Esophagus squamous epithelium (tissue), 5 donors: Measurements from ENCODE around the gene ADCY5. TPM values are rescaled to one million over a fixed set of nuclear protein-coding genes. Genes with fewer than 3 reads are reported as not detected.

Source experiments
- DNase-seq: peaks from one replicate; lab custom pipeline; 2025; lab: John Stamatoyannopoulos, UW
- H3K27ac ChIP-seq, 4 donors: fragments of 200-600 bp; sonication (generic); one replicate each; pipeline ENCODE4 v1.5.1; 2016 to 2019; ENCODE audit warnings: mild to moderate bottlenecking in 1 of 4
- H3K27me3 ChIP-seq, 4 donors: fragments of 200-600 bp; sonication (generic); 1 replicate in 3 of 4; 2 replicates in 1 of 4; pipeline versions ENCODE4 v1.5.1 to v1.6.0; 2017 to 2021; ENCODE audit warnings: antibody characterized with exemption in 1 of 4
- H3K36me3 ChIP-seq, 3 donors: fragments of 200-600 bp; sonication (generic); one replicate each; pipeline ENCODE4 v1.5.1; 2016 to 2019
- H3K4me1 ChIP-seq, 3 donors: fragments of 200-600 bp; sonication (generic); one replicate each; pipeline ENCODE4 v1.5.1; 2017 to 2019
- H3K4me3 ChIP-seq, 4 donors: fragments of 200-600 bp; sonication (generic); 1 replicate in 3 of 4; 2 replicates in 1 of 4; pipeline ENCODE4 v1.5.1; 2016 to 2019; ENCODE audit warnings: mild to moderate bottlenecking in 2 of 4, moderate library complexity in 1 of 4
- H3K9me3 ChIP-seq, 3 donors: fragments of 200-600 bp; sonication (generic); one replicate each; pipeline ENCODE4 v1.5.1; 2016 to 2019
- CTCF ChIP-seq, 6 experiments: fragments of 450-650 bp in 4 of 6; fragments of 200-600 bp in 2 of 6; sonication (generic) in 2 of 6; IDR thresholded peaks; one replicate each; pipeline ENCODE4 v1.5.1; 2016 to 2019; ENCODE audit warnings: antibody characterized with exemption in 6 of 6, mild to moderate bottlenecking in 4 of 6, moderate library complexity in 4 of 6
- POLR2A ChIP-seq, 4 donors: fragments of 450-650 bp; IDR thresholded peaks; one replicate each; pipeline ENCODE4 v1.6.1; 2017; ENCODE audit warnings: antibody characterized with exemption in 4 of 4, mild to moderate bottlenecking in 4 of 4, moderate library complexity in 3 of 4
- WGBS, 2 donors: methylation state at CpG; one replicate each; pipeline ENCODE4 v1.1.5; 2018; 5-methylcytosine and 5-hydroxymethylcytosine counted together
- intact Hi-C: fragments of 100-400 bp; cut with DNase I; formaldehyde crosslinking; loops from one replicate; pipeline ENCODE4 v1.15.0; 2022
- total RNA-seq, 4 donors: library from RNA; depleted of rRNA; stranded (reverse); fragments of >200 nt; gene quantifications; one replicate each; pipeline ENCODE4 v1.1.0, GENCODE V29; 2016
- donor health status: DM: yes; HTN: yes; CAD: no.

The ADCY5 gene
- total RNA-seq, 4 donors from 2014 or later, result 0.72 to 17.4 (median 5.3) TPM

GRCh38 chr3:123369085-123369484 lies 79.8 kb downstream of the ADCY5 start:
- 94 to 100% methylated on average over 3 of the region's 3 CpGs for WGBS, 2 donors
- no peak overlapping the region for H3K4me3 ChIP-seq
- no peak for TF ChIP-seq POLR2A (IDR thresholded peaks at IDR 0.05)
- no peak for TF ChIP-seq CTCF (IDR thresholded peaks at IDR 0.05)
- H3K9me3 ChIP-seq, result no peaks in the 10 kb centered on the region
- H3K4me1 ChIP-seq, result peaks cover 0 to 32% (median 13%) of the 10 kb centered on the region in 3 donors
- H3K27ac ChIP-seq, result no peak overlapping the region
- no peaks in the 10 kb centered on the region for H3K27me3 ChIP-seq
- intact Hi-C loops, result no loop called here
- no peak for DNase-seq
- H3K36me3 ChIP-seq, result no peaks in the 10 kb centered on the region

- intact Hi-C loops, result no loop called here
- H3K4me1 ChIP-seq, result peaks cover 0 to 17% (median 8%) of the 10 kb centered on the region in 3 donors
- TF ChIP-seq POLR2A (IDR thresholded peaks at IDR 0.05), result no peak
- no peak for TF ChIP-seq CTCF (IDR thresholded peaks at IDR 0.05)
- H3K27me3 ChIP-seq, result no peaks in the 10 kb centered on the region
- DNase-seq, result no peak
- no peak overlapping the region for H3K4me3 ChIP-seq
- H3K36me3 ChIP-seq, result no peaks in the 10 kb centered on the region
- WGBS, 2 donors, result 72 to 73% methylated on average over 5 of the region's 9 CpGs
- no peaks in the 10 kb centered on the region for H3K9me3 ChIP-seq
- H3K27ac ChIP-seq, result no peak overlapping the region
Observed at GRCh38 chr3:123367467-123368154, 81.3 kb downstream of the ADCY5 start.

- peak in 4 of 6 experiments; percentile 15 to 34 (median 20) for TF ChIP-seq CTCF (IDR thresholded peaks at IDR 0.05)
- TF ChIP-seq POLR2A (IDR thresholded peaks at IDR 0.05), result no peak
- no peaks in the 10 kb centered on the region for H3K27me3 ChIP-seq
- H3K9me3 ChIP-seq, result no peaks in the 10 kb centered on the region
- no peak for DNase-seq
- intact Hi-C loops, result no loop called here
- WGBS, 2 donors, result 56 to 58% methylated on average over 6 of the region's 6 CpGs
- H3K27ac ChIP-seq, result no peak overlapping the region
- no peaks in the 10 kb centered on the region for H3K36me3 ChIP-seq
- H3K4me1 ChIP-seq, result peaks cover 0 to under 1% (median 0%) of the 10 kb centered on the region in 3 donors
- H3K4me3 ChIP-seq, result no peak overlapping the region
Observed at GRCh38 chr3:123365450-123366143, 83.3 kb downstream of the ADCY5 start.

GRCh38 chr3:123361071-123361470 lies 87.8 kb downstream of the ADCY5 start:
- WGBS, 2 donors, result 79 to 81% methylated on average over 4 of the region's 4 CpGs
- Histone ChIP-seq H3K36me3 (no peaks in the 10 kb centered on the region), H3K9me3 (no peaks in the 10 kb centered on the region), H3K27me3 (no peaks in the 10 kb centered on the region), H3K27ac (no peak overlapping the region), H3K4me3 (no peak overlapping the region), H3K4me1 (no peaks in the 10 kb centered on the region)
- DNase-seq, result no peak
- TF ChIP-seq POLR2A (IDR thresholded peaks at IDR 0.05) (no peak), CTCF (IDR thresholded peaks at IDR 0.05) (no peak)
- intact Hi-C loops, result no loop called here

- Histone ChIP-seq H3K27ac (no peak overlapping the region), H3K4me3 (no peak overlapping the region), H3K36me3 (no peaks in the 10 kb centered on the region), H3K4me1 (peaks cover 0 to 7% (median 0%) of the 10 kb centered on the region in 3 donors), H3K27me3 (peaks cover 0 to 2% (median 0%) of the 10 kb centered on the region in 4 donors), H3K9me3 (peaks cover 0 to 4% (median 0%) of the 10 kb centered on the region in 3 donors)
- TF ChIP-seq CTCF (IDR thresholded peaks at IDR 0.05) (no peak), POLR2A (IDR thresholded peaks at IDR 0.05) (no peak)
- 67 to 68% methylated on average over 3 of the region's 3 CpGs for WGBS, 2 donors
- DNase-seq, result no peak
- intact Hi-C loops, result no loop called here
Observed at GRCh38 chr3:123357275-123357674, 91.6 kb downstream of the ADCY5 start.
